Smooth muscle cell (in vitro differentiated cells): ENCODE results near the gene YIPF3. TPM values are rescaled to one million over a fixed set of nuclear protein-coding genes. Genes with fewer than 3 reads are reported as not detected.

Experiments
- DNase-seq: peaks from one replicate; lab custom pipeline; 2025; ENCODE audit not compliant: unreplicated experiment; lab: John Stamatoyannopoulos, UW
- H2AFZ ChIP-seq: fragments of 200-600 bp; sonication (generic); 2 replicates; pipeline ENCODE4 v1.6.0; 2016; ENCODE audit warnings: antibody characterized with exemption, low read depth, mild to moderate bottlenecking
- H3F3A ChIP-seq: fragments of 200-600 bp; sonication (generic); 2 replicates; pipeline ENCODE4 v1.6.0; 2017; ENCODE audit warnings: antibody characterized with exemption, low read depth
- H3K27ac ChIP-seq: fragments of 200-600 bp; sonication (generic); 2 replicates; pipeline ENCODE4 v1.5.1; 2016; ENCODE audit warnings: low read depth, mild to moderate bottlenecking
- H3K27me3 ChIP-seq: fragments of 200-600 bp; sonication (generic); 2 replicates; pipeline ENCODE4 v1.6.1; 2016; ENCODE audit warnings: low read depth, mild to moderate bottlenecking
- H3K36me3 ChIP-seq: fragments of 200-600 bp; sonication (generic); 2 replicates; pipeline ENCODE4 v1.5.1; 2016; ENCODE audit warnings: low read depth
- H3K4me1 ChIP-seq: fragments of 200-600 bp; sonication (generic); 2 replicates; pipeline ENCODE4 v1.5.1; 2016; ENCODE audit warnings: low read depth
- H3K4me2 ChIP-seq: fragments of 200-600 bp; sonication (generic); 2 replicates; pipeline ENCODE4 v1.6.0; 2016; ENCODE audit warnings: mild to moderate bottlenecking
- H3K4me3 ChIP-seq: fragments of 200-600 bp; sonication (generic); 2 replicates; pipeline ENCODE4 v1.5.1; 2016; ENCODE audit warnings: mild to moderate bottlenecking
- H3K79me2 ChIP-seq: fragments of 200-600 bp; sonication (generic); 2 replicates; pipeline ENCODE4 v1.6.0; 2016; ENCODE audit warnings: low read depth, mild to moderate bottlenecking
- H3K9ac ChIP-seq: fragments of 200-600 bp; sonication (generic); 2 replicates; pipeline ENCODE4 v1.6.0; 2016; ENCODE audit warnings: low read depth
- H3K9me3 ChIP-seq: fragments of 200-600 bp; sonication (generic); replicated peaks from 2 replicates; pipeline ENCODE4 v1.5.1; 2016; ENCODE audit warnings: low read depth
- H4K20me1 ChIP-seq: fragments of 200-600 bp; sonication (generic); 2 replicates; pipeline ENCODE4 v1.6.0; 2016; ENCODE audit warnings: low read depth
- WGBS: methylation state at CpG from one replicate; pipeline ENCODE4 v1.1.7; 2016; ENCODE audit warnings: low lambda C conversion rate; 5-methylcytosine and 5-hydroxymethylcytosine counted together
- polyA plus RNA-seq: library from polyadenylated mRNA; unstranded; fragments of >200 nt; fragmentation: Nextera tagmentation; extraction: Ambion mirVana; gene quantifications from 2 replicates; pipeline ENCODE4 v1.2.1, GENCODE V29; 2016
- total RNA-seq: library from RNA; depleted of rRNA; stranded (reverse); fragments of >200 nt; gene quantifications from 2 replicates; pipeline ENCODE4 v1.2.3, GENCODE V29; 2014
- TF ChIP-seq, protein P1 (sequence below): fragments of 200-600 bp; sonication (generic); IDR thresholded peaks from 2 replicates; pipeline ENCODE4 v1.5.1; 2017; ENCODE audit warnings: borderline replicate concordance, mild to moderate bottlenecking, antibody characterized with exemption; ENCODE audit not compliant: insufficient read depth, poor library complexity, severe bottlenecking

YIPF3 gene
- total and polyA plus RNA-seq, 2 experiments from 2014 or later, result 182 to 199 TPM

DNA sequence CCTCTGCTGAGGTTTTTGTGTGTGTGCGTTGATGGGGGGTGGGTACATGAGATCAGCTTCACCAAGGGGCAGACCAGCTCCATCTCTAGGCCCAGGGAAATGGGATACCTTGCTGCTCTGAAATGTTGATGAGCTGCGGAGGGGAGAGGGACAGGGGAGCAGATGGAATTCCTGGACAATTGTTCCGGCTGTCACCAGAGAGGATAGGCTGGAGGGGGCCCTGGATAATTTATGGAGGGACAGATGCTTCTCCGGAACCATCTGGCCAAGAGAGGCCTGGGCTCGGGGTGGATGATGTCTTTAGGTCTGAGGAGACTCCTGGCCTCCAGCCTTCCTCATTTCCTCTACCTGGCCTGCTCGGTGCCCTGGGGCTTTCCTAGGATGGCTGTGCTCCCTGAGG is 41.2 kb downstream of the YIPF3 start:
- TF ChIP-seq, protein P1, sequence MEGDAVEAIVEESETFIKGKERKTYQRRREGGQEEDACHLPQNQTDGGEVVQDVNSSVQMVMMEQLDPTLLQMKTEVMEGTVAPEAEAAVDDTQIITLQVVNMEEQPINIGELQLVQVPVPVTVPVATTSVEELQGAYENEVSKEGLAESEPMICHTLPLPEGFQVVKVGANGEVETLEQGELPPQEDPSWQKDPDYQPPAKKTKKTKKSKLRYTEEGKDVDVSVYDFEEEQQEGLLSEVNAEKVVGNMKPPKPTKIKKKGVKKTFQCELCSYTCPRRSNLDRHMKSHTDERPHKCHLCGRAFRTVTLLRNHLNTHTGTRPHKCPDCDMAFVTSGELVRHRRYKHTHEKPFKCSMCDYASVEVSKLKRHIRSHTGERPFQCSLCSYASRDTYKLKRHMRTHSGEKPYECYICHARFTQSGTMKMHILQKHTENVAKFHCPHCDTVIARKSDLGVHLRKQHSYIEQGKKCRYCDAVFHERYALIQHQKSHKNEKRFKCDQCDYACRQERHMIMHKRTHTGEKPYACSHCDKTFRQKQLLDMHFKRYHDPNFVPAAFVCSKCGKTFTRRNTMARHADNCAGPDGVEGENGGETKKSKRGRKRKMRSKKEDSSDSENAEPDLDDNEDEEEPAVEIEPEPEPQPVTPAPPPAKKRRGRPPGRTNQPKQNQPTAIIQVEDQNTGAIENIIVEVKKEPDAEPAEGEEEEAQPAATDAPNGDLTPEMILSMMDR, result no peak
- no peaks in the 10 kb centered on the region for H3K9me3 ChIP-seq
- no peak overlapping the region for H3K4me2 ChIP-seq
- H3K4me3 ChIP-seq, result no peak overlapping the region
- no peaks in the 10 kb centered on the region for H3K27me3 ChIP-seq
- 90% methylated on average over 6 of the region's 6 CpGs for WGBS
- H3F3A ChIP-seq, result no peaks in the 10 kb centered on the region
- no peaks in the 10 kb centered on the region for H4K20me1 ChIP-seq
- no peak for DNase-seq
- H3K9ac ChIP-seq, result no peak overlapping the region
- no peak overlapping the region for H3K27ac ChIP-seq
- H3K79me2 ChIP-seq, result peaks cover 29% of the 10 kb centered on the region
- peaks cover 12% of the 10 kb centered on the region for H3K4me1 ChIP-seq
- H2AFZ ChIP-seq, result no peak overlapping the region
- no peaks in the 10 kb centered on the region for H3K36me3 ChIP-seq

- H3K9ac ChIP-seq, result no peak overlapping the region
- no peak for DNase-seq
These were observed 44.2 kb downstream of the YIPF3 start for GRCh38 chr6:43472515-43472914.

GRCh38 chr6:43471399-43471798 is 45.3 kb downstream of the YIPF3 start:
- no peak for DNase-seq
- no peak overlapping the region for H3K4me2 ChIP-seq
- H3K9me3 ChIP-seq, result no peaks in the 10 kb centered on the region
- H2AFZ ChIP-seq, result no peak overlapping the region
- H3K4me3 ChIP-seq, result no peak overlapping the region
- TF ChIP-seq, protein P1, result no peak
- H3K27ac ChIP-seq, result no peak overlapping the region
- H3K36me3 ChIP-seq, result no peaks in the 10 kb centered on the region
- no peaks in the 10 kb centered on the region for H3K4me1 ChIP-seq
- WGBS, result 63% methylated on average over 1 of the region's 1 CpG
- H3K79me2 ChIP-seq, result no peaks in the 10 kb centered on the region
- no peaks in the 10 kb centered on the region for H3K27me3 ChIP-seq
- no peaks in the 10 kb centered on the region for H3F3A ChIP-seq
- H4K20me1 ChIP-seq, result no peaks in the 10 kb centered on the region
- no peak overlapping the region for H3K9ac ChIP-seq

More at GRCh38 chr6:43472515-43472914, 44.2 kb downstream of the YIPF3 start:
- Histone ChIP-seq H3F3A (no peaks in the 10 kb centered on the region), H3K9me3 (no peaks in the 10 kb centered on the region), H3K4me3 (no peak overlapping the region), H3K36me3 (no peaks in the 10 kb centered on the region), H3K4me2 (no peak overlapping the region), H2AFZ (no peak overlapping the region), H3K79me2 (no peaks in the 10 kb centered on the region), H3K27me3 (no peaks in the 10 kb centered on the region), H3K27ac (no peak overlapping the region), H3K4me1 (no peaks in the 10 kb centered on the region), H4K20me1 (no peaks in the 10 kb centered on the region)
- TF ChIP-seq, protein P1, result no peak
- WGBS, result 98% methylated on average over 4 of the region's 4 CpGs

GRCh38 chr6:43469947-43470346 is 46.8 kb downstream of the YIPF3 start:
- Histone ChIP-seq H2AFZ (no peak overlapping the region), H3K4me3 (no peak overlapping the region), H3K27ac (no peak overlapping the region), H3K79me2 (no peaks in the 10 kb centered on the region), H3K9me3 (no peaks in the 10 kb centered on the region), H3K4me2 (no peak overlapping the region), H3F3A (no peaks in the 10 kb centered on the region), H3K27me3 (no peaks in the 10 kb centered on the region), H3K9ac (no peak overlapping the region), H4K20me1 (no peaks in the 10 kb centered on the region), H3K4me1 (no peaks in the 10 kb centered on the region), H3K36me3 (no peaks in the 10 kb centered on the region)
- 93% methylated on average over 7 of the region's 7 CpGs for whole genome bisulfite sequencing
- TF ChIP-seq, protein P1, result no peak
- no peak for DNase-seq
